NCI-H128 (cell line): ENCODE data around the gene CORO1C.

ENCODE experiments used
- DNase-seq: peaks from one replicate; lab custom pipeline; 2025; ENCODE audit not compliant: unreplicated experiment; lab: John Stamatoyannopoulos, UW

CORO1C gene

GRCh38 chr12:108605690-108606406 is 125.5 kb downstream of the CORO1C start:
- no peak for DNase-seq

DNA sequence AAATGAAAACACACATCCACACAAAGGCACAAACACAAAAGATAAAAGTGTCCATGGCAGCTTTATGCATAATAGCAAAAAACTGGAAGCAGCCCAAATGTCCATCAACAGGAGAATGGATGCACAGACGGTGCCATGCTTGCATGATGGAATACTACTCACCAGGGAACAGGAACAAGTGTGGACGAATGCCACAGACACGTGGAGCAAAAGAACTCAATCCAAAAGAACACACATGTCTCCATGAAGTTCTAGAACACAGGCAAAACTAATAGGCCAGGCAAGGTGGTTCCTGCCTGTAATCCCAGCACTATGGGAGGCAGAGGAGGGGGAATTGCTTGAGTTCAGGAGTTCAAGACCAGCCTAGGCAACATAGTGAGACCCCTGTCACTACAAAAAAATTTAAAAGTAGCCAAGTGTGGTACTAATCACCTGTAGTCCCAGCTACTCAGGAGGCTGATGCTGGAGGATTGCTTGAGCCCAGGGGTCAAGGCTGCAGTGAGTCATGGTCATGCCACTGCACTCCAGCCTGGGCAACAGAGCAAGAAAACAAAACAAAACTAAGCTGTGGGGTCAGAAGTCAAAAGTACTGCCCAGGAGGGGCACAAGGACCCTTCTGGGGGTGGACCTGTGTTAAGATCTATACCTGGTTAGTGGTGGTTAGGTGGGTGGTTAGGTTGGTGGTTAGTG is 126.2 kb downstream of the CORO1C start:
- no peak for DNase-seq

DNA sequence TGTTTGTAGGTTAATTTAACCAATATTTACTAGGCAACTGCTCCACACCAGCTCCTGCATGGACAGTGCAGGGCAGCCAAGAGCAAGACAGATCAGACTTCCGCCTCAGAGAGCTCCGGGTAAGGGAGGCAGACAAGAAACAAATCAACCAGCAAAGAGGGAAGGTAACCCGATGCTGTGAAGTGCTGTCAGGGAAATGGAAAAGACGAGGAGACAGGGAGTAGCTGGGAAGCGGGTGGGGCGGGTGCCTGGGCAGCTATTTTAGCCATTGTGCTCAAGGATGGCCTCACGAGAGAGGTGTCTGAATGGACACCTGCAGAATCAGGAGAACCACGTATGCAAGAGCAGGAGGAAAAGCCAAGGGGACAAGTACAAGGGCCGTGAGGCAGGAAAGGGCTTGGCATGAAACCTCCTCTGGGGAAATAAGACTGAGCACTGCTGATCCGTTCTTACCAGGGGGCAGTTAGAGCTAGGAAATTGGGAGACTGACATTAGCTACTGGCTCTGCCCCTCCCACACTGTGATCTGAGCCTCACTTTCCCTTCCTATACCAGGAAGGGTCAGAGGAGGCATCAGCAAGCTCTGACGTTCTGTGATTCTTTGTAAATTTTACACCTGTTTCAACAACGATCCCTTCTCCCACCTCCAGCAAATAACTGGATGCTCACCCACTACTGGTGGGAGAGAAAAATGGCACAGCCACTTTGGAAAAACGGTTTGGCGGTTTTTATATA is 126.9 kb downstream of the CORO1C start:
- DNase-seq: no peak

- no peak for DNase-seq
Observed at GRCh38 chr12:108603743-108604142, 127.6 kb downstream of the CORO1C start.

- DNase-seq: no peak
Observed at GRCh38 chr12:108602976-108603704, 128.2 kb downstream of the CORO1C start.

- no peak for DNase-seq
Observed at GRCh38 chr12:108602209-108602705, 129.1 kb downstream of the CORO1C start.

GRCh38 chr12:108600702-108601007 is 130.7 kb downstream of the CORO1C start:
- DNase-seq: no peak

GRCh38 chr12:108599948-108600701 is 131.2 kb downstream of the CORO1C start:
- DNase-seq: no peak

GRCh38 chr12:108599541-108599940 is 131.8 kb downstream of the CORO1C start:
- DNase-seq: no peak

GRCh38 chr12:108598553-108599250 is 132.6 kb downstream of the CORO1C start:
- DNase-seq: no peak

GRCh38 chr12:108597559-108598471 is 133.5 kb downstream of the CORO1C start, which contains the start of gene TMEM119:
TSS of gene TMEM119 (minus strand) at chr12:108598084. CDS start at chr12:108592383, 5,701 bp downstream.
- no peak for DNase-seq

DNA sequence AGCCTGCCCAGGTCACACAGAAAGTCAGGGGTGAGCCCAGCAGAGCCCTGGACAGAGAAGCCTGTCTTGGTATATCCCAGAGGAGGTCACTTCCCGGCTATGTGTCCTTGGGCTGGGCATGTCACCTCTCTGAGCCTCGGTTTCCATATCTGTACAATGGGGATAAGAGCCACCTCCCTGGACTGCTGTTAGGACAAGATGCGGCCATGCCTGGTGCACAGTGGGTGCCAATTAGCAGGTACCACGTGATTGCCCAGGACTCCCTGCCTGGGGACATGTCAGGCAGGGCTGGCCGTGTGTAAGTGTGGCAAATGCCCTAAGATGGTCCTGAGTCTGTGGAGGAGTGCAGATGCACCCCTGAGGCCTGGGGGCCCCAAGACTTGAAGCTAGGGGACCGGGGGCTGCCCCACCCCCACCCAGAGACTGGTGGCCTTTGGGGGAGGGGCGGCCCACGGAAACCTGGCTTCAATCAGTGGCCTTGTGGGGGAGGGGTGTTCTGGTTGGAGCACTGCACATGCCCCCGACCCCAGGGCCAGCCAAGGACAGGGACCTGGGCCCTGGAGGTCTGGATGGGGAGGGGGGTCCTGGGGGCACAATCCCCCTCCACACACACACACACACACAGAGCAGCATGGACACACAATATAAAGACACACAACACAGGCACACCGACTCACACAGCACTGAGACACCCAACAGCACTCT is 134.3 kb downstream of the CORO1C start:
- no peak for DNase-seq

DNA sequence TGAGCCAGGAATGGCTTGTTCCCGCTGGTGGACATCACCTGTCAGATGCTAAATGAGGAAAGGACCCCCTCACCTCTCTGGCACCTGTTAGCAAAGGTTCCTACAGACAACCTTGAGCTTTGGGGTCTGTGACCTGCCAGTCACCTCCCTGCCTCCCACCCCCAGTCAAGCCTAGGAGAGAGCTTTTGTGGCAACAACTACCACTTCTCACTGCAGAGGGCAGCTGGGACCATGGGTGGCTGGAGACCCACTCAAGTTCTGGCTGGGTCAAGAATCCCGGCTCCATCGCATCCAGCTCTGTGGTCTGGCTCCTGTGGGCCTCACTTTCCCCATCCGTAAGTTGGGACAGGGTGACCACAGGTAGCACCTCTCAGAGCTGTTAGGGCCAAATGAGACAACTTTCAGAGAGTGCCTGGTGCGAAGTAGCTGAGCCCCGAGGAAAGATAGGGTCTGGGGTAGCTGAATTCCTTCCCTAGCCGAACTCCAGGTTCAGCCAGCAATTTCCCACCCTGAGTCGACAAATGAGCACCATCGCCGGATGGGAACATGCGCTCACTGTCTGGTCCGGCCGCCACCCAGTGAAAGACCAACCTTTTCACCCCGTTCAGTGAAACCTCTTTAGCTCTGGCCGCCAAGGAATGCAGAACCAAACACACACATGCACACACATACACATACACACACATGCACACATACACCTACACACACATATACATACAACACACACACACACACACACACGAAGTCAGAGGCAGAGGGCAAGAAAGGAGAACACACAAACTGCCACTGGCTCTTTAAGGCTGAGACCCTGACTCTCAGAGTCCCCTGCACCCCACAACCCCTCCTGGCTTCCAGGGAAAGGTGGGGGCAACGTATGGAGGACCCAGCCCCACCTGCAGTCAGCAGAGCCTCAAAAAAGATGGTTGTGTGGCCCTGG is 135.3 kb downstream of the CORO1C start:
- no peak for DNase-seq
